GM18508 (cell line): ENCODE measurements around the gene RMC1.

Experiments
- ATAC-seq: cut with Tn5 transposase; IDR thresholded peaks from one replicate; pipeline ENCODE4 v1.9.1; 2021; ENCODE audit warnings: moderate number of reproducible peaks; ENCODE audit not compliant: insufficient read depth, unreplicated experiment

The RMC1 gene

DNA sequence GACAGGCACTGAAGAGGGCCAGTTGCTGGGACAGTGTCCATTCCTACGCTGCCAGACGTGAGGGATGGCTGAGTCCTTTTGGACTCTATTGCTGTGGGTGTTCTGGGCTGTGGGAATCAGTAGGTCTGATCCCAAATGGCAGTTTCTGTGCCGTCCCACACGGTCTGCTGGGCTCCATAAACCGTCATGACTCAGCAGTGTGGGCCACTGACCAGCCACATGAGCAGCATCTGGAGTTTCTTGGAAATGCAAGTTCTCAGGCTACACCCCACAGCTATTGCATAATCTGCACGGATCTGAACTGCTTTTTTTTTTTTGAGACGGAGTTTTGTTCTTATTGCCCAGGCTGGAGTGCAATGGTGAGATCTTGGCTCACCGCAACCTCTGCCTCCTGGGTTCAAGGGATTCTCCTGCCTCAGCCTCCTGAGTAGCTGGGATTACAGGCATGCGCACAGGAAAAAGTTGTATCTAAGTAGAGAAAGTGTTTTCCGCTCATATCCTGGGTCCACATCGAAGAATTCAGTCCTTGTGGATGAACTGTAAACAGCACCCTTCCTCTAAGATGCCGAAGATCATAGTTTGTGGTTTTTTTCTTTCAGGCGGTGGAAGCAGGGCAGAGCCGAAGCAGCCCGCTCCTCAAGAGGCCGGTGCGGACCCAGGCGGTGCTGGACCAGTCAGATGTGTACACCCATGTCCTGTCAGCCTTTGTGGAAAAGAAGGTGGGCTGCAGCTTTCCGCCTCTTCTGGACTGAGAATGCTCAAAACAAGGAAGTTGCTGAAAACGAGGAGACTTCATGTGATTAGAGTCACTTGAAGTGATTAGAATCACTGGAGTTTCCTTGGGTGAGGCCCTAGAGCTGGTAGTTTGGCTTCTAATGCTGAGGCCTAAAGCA lies 25.5 kb downstream of the RMC1 start:
- no peak for ATAC-seq

DNA sequence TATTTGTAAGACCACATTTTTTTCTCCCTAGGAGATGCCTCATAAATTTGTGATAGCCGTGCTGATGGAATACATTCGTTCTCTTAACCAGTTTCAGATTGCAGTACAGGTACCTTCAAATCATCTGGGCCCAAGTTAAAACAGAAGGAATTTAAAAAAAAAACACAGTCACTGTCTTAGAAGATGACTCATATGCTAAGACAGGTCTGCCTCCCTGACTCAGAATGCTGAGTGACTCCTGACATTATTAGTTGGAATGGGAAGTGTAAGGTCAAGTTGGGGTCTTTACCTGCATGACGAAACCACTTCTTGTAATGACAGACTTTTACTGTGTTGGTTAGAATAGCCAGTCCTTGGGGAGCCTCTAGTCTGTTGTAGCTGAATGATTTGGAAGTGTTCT lies 26.3 kb downstream of the RMC1 start:
- no peak for ATAC-seq

DNA sequence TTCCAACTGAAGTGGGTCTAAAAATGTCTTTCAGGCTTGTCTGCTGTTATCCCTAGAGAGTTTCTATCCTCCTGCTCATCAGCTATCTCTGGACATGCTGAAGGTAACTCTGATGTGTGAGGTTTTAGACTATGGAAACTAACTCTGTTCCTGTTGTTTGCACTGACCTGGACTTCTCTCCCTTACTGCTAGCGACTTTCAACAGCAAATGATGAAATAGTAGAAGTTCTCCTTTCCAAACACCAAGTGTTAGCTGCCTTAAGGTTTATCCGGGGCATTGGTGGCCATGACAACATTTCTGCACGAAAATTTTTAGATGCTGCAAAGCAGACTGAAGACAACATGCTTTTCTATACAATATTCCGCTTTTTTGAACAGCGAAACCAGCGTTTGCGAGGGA lies 26.9 kb downstream of the RMC1 start:
- ATAC-seq = no peak

DNA sequence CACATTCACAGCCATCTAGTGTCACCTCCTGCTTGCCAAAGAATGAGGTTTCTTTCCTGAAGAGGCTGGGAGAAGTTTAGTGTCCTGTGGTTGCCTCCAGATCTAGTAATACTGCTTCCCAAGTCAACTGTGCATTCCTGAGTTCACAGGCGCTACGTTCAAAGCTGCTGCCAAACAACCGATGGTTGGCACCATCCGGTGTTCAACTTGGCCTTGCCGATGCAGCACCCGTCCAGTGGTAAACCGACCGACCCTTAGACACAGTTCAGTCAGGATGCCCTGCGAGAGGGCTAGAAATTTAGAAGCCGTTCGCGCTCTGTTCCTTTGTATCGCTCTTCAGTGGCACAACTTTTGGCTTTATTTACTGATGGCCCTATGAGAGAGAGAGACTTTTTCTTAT lies 28.6 kb downstream of the RMC1 start:
- no peak for ATAC-seq

DNA sequence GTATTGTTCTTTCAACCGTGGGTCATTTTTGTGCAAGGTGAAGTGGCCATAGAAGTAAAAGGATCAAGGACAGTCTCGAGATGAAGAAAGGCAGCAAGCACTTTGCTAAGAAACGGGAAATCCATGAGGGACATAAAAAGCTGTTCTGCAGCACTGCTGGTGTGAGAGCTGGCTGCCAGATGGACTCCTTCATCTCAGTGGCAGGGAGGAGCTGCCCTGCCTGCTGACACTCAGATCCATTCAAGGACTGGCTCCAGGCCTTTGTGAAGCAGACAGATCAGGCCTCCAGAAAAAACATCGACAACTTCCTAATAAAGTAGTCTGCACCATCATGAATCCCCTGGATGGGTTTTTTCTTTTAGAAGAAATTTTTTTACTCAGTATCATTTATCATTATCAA lies 29.5 kb downstream of the RMC1 start:
- ATAC-seq = no peak

DNA sequence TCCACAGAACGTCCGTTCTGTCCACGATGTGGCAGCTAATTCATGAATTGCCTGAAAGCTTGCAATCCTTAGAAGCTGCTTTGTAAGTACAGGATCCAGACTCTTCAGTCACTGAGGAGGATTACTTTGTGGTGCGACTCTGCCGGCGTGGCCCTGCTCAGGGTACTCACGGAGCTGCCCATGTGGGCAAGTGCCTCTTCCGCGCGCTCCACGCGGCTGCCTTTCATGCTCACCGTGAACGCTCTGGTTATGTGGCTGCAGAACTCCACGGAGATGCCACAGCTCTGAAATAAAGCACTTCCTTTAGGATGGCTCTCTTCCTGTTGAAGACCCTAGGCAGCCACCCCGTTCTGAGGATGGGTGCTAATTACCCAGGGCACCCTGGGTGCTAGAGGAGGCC lies 31.0 kb downstream of the RMC1 start:
- no peak for ATAC-seq

DNA sequence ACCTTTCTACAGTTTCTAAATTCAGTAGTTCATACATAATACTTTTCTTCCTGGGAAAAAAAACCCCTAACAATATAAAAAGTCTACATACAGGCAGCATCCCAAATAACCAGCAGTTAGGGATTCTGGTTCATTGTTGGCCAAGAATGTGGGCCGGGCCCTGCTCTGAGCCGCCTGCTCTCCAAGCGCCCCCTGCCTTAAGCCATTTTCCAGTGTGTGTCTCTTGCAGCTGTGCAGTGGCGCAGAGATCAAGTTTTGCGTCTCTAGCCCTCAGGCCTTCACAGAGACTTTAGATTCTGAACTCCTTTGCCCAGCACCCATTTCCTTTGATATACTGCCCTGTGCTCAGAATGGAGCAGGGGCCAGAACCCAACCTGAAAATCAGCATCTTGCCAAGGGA lies 32.9 kb downstream of the RMC1 start:
- ATAC-seq = no peak

DNA sequence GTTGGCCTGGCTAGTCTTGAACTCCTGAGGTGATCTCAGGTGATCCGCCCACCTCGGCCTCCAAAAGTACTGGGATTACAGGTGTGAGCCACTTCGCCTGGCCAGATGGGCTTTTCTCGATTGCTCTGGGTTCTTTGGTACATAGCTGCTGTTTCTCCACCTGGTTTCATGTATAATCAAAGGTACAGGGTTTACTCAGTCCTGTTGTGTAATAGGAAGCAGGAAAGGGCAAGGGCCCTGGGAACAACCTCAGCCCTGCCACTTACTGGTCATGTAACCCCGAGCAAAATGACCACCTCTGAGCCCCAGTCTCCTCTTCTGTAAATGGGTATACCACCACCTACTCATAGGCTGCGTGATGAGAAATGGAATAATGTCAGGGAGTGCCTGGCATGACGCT lies 34.0 kb downstream of the RMC1 start:
- no peak for ATAC-seq

DNA sequence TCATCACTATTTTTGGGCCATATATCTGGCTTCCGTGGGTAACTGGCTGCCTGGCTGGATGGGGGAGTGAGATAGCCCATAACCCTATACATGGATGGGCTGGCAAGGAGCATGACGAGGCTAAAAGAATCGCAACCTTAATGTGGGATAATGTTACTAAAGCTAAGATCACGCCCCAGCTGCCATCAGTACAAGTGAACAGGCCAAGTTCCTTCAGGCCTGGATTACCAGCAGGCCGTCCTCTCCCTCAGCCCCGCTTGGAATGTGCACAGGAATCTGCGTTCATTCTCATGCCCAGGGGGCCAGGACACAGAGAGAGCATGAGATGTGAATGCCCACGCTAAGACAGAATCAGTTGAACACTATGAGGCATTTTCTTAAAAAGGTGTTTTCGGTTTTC lies 34.7 kb downstream of the RMC1 start:
- ATAC-seq = no peak

DNA sequence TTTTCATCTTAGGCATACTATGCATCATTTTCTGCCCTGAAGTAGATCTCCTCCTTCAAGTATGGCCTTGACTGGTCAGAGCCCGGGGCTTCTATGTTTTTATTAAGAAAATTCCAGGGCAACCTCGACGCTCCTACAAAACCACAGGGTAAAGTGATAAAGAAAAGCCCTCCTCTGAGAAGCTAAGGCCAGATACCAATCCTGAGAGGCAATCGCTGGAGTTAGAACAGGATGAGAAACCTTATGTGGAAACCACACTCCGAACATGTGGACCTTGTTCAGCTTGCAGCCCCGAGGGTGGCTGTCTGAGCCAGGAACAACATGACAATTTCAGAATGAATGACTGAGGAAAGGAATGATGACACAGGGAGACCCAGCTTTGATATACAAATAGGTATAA lies 35.6 kb downstream of the RMC1 start:
- ATAC-seq = no peak

DNA sequence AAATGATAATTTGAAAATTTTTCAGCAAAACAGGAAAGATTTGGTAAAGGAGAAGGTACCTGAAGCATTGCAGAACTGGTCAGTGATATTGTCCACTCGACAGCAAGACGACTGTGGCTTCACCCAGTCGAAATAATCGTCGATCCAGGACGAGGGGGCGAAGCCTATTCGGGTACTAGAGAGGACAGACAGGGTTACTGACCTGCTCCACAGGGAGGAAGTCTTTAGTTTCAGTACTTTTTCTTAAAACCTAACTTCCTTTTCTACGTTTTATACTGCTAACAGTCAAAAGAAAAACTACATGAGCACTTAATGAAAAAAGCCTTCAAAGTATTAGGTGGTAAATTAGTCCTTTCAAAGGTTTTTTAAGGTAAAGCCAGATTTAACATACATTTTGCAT lies 36.0 kb downstream of the RMC1 start:
- ATAC-seq = no peak

DNA sequence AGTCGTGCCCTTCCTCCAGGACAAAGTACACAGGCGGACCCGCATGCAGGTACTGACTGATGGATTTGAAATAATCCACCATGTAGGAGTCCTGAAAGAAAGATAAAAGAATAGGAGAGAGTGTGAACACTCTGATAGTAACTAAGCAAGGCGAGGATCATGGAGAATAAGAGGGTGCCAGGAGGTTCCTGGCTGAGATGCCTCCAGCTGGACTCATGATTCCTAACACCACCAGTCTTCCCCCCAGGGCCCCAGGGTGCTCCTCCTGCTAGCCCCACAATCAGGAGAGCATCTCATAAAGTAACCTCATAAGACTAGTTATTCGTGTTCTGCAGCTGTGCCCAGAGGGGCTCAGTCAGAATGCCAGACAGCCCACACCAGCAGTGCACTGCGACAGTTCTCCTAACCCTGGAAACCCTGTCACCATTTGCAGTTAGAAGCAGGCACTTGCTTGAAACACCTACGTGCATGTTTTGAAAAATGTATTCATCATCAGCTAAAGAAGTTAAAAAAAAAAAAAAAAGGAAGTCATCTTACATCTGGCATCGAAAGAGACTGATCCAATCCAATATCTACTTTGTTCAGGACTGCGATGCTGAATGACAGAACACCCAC lies 36.7 kb downstream of the RMC1 start:
- no peak for ATAC-seq

DNA sequence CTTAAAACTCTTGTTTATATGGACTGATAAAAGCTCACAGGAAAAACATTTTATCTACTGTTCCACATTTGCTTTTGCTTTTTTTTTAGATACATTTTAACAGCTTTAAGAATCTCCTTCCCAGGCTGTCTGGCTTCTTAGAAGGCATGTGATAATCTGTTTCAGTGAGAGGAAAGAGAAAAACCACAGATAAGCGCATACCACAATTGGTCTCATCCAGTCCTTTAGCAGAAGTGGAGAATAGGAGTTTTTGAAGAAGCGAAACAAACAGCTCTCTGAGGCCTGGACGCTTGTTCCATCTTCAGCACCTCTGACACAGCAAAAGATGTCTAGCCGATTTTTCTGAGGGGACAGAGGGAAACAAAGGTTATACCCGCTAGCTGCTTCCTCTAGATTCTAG lies 37.6 kb downstream of the RMC1 start:
- peak; percentile 73 for ATAC-seq

DNA sequence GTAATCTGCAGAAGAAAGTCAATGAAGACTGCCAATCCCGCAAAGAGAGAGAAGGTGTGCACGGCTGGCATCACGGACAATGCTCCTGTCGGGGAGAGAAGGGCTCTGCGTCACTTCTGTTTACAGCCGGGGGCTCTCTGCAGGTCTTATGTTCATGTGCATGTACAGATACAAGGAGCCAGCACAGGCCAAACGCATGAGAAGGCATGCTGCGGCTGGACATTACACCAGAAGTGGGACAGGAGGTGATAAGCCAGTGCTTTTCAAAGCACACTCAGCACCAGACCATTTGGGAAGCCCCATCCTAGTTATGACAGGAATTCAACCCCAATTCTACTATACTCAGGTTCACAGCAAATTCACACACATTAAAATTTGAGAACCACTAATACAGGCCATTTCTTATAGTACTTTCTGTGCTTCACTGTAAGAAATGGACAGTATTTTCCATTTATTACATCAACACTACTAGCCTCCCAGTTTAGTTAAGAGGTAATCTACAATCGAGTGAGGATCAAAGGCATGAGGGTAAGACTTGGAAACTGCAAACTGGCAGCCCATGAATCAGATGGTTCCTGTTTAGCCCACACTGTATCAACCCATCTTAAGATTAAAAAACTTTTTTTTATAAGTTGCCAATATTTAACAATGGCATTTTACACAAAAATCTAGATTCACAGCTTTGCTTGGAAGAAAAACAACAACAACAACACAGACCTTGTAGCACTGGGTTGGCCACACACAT lies 38.2 kb downstream of the RMC1 start:
- ATAC-seq = no peak

DNA sequence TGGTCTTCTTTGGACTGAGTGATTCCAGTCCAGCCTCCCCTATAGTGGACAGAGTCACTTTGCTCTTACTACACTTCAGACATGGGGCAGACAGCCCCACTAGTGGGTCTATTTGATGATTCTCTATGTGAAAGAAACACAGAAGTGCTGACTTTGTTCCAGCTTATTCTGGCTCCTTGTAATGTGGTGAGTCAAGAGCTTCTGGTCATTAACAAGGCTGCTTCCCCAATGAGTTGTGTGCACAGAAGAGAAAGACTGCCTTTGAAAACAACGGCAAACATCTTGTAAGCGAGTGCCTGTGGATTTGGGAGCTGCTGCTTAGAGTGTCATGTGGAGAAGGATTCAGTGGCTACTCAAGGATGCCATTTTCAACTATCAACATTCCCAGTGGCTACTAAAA lies 39.1 kb downstream of the RMC1 start:
- ATAC-seq = no peak

DNA sequence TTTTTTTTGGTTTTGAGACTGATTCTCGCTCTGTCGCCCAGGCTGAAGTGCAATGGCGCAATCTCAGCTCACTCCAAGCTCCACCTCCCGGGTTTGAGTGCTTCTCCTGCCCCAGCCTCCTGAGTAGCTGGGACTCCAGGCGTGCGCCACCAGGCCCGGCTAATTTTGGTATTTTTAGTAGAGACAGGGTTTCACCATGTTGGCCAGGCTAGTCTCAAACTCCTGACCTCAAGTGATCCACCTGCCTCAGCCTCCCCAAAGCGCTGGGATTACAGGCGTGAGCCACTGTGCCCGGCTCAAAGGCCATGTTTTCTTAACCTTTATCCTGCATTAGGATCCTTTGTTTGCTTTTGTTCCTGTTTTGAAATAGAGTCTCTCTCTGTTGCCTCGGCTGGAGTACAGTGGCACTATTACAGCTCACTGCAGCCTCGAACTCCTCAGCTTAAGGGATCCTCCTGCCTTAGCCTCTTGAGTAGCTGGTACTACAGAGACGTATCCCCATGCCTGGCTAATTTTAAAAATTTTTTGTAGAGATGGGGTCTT lies 42.0 kb downstream of the RMC1 start:
- no peak for ATAC-seq

DNA sequence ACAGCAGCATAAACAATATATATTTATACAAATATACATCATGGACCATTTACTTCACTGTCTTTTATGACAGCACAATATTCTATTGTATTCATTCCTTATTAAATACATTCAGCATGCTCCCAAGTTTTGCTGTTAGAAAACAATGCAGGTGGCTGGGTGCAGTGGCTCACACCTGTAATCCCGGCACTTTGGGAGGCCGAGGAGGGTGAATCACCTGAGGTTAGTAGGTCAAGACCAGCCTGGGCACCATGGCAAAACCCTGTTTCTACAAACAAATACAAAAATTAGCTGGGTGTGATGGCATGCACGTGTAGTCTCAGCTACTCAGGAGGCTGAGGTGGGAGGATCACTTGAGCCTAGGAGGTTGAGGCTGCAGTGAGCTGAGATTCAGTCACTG lies 44.0 kb downstream of the RMC1 start:
- no peak for ATAC-seq

DNA sequence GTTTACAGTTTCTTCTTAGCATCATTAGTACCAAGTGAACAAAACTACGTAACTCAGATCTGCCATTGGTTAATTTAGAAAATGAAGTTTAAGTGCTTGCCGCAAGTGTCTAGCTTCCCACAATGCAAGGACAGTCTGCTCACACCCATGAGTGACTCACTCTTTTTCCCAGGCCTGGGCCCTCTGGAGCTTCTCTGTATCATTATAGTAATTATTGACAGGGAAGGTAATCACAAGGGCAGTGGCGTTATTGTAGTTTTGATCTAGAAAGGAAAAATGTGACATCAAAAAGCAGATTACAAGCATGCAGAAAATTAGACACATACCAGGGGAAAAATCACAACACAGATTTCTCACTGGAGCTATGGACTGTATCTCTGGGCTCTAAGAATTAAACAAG lies 44.5 kb downstream of the RMC1 start:
- ATAC-seq = no peak

DNA sequence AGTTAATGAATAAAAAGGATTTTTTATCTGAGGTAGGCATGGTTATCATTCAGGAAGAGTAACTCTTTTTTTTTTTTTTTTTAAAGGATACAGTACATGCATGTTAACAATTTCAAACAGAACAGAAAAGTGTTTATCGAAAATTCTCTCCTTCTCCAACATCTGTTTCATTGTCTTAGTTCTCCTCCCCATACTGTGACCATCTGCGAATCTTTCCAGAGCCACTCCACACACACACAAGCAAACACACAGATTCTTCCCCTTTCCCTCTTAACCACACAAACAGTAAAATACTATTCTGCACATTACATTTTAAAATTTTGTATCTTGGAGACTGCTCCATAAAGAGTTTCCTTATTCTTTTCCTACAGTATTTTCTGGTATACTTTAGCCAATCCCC lies 45.0 kb downstream of the RMC1 start:
- ATAC-seq = no peak

DNA sequence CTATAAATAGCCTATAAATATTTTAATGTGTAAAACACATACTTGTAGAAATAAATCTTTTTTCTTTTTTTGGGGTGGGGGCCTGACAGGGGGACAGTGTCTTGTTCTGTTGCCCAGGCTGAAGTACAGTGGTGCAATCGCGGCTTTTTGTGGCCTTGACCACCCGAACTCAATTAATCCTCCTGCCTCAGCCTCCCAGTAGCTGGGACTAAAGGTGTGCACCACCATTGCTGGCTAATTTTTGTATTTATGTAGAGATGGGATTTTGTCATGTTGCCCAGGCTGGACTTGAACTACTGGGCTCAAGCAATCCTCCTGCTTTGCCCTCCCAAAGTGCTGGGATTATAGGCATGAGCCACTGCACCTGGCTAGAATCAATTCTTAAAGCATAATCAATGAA lies 45.4 kb downstream of the RMC1 start:
- no peak for ATAC-seq

DNA sequence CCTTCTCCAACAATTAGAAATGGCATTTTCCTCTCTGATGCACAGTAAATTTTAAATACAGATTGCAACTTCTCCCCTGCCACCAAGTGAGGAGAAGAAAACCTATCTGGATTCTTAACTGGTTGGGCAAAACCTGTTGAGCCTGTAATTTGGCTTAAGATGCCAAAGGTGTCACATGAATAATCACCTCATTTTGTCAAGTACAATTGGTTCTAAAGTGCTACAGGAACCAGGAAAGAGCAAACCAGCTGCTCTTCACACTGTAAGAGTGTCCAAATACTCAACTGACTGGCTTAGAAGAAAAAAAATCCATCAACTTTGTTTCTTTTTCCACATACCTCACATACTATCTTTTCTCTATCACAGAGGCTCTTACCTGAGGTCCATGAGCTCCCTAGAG lies 47.6 kb downstream of the RMC1 start:
- no peak for ATAC-seq
